GM12878 (cell line): ENCODE results near the gene PRX.

Source experiments
- POLR2A ChIP-seq: IDR thresholded peaks from 2 replicates; pipeline ENCODE4 v1.6.1; 2011; ENCODE audit warnings: low read depth, mild to moderate bottlenecking, low read length
- SMARCA5 ChIP-seq: fragments of 450-650 bp; IDR thresholded peaks from 2 replicates; pipeline ENCODE4 v1.6.1; 2017; ENCODE audit warnings: mild to moderate bottlenecking

DNA sequence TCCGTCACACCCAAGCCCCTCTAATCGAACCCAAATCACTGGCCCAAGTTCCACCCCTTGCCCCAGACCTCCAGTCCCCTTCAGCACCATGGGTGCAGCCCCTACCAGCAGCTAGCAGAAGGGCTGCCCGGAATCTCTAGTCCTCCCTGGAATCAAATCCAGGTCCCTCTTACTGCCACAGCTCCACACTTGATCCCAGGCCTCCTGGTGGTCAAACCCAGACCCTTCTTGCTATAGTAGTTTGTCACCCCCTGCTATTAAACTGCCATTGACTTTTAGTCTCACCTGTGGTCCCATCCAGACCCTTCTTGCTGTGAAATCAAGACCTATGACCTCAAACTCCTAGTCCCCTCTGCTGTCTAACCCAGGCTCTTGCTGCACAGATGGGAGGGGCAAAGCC lies 31.9 kb downstream of the PRX start:
- TF ChIP-seq POLR2A (no peak), SMARCA5 (no peak)
